Hepatocyte (in vitro differentiated cells): Measurements from ENCODE around the gene ZNF260. TPM values are rescaled to one million over a fixed set of nuclear protein-coding genes. Genes with fewer than 3 reads are reported as not detected.
"Not testable (repeated sequence)": the region's sequence is repeated elsewhere in the genome, so short reads cannot be mapped to it uniquely, and the experiment has no call there.

ENCODE experiments used
- DNase-seq: peaks from one replicate; pipeline ENCODE4 v3.0.0-alpha.2; 2016; ENCODE audit warnings: low spot score
- H2AFZ ChIP-seq: fragments of 200-600 bp; sonication (generic); 2 replicates; pipeline ENCODE4 v1.6.0; 2016; ENCODE audit warnings: antibody characterized with exemption, mild to moderate bottlenecking
- H3K27ac ChIP-seq: fragments of 200-600 bp; sonication (generic); 2 replicates; pipeline ENCODE4 v1.5.1; 2016; ENCODE audit warnings: mild to moderate bottlenecking
- H3K27me3 ChIP-seq: fragments of 200-600 bp; sonication (generic); 2 replicates; pipeline ENCODE4 v1.6.1; 2016
- H3K36me3 ChIP-seq: fragments of 200-600 bp; sonication (generic); replicated peaks from 2 replicates; pipeline ENCODE4 v1.5.1; 2016; ENCODE audit warnings: low read depth; ENCODE audit not compliant: insufficient read depth
- H3K4me1 ChIP-seq: fragments of 200-600 bp; sonication (generic); 2 replicates; pipeline ENCODE4 v1.5.1; 2016; ENCODE audit warnings: mild to moderate bottlenecking, moderate library complexity; ENCODE audit not compliant: insufficient read depth
- H3K4me2 ChIP-seq: fragments of 200-600 bp; sonication (generic); 2 replicates; pipeline ENCODE4 v1.6.0; 2016
- H3K4me3 ChIP-seq: fragments of 200-600 bp; sonication (generic); 2 replicates; pipeline ENCODE4 v1.5.1; 2016; ENCODE audit warnings: mild to moderate bottlenecking
- H3K79me2 ChIP-seq: fragments of 200-600 bp; sonication (generic); 2 replicates; pipeline ENCODE4 v1.6.0; 2017; ENCODE audit warnings: mild to moderate bottlenecking
- H3K9me2 ChIP-seq: fragments of 200-600 bp; sonication (generic); replicated peaks from 2 replicates; pipeline ENCODE4 v1.6.0; 2017; ENCODE audit warnings: mild to moderate bottlenecking; ENCODE audit not compliant: insufficient read depth
- H3K9me3 ChIP-seq: fragments of 200-600 bp; sonication (generic); 2 replicates; pipeline ENCODE4 v1.5.1; 2016; ENCODE audit warnings: low read depth, mild to moderate bottlenecking
- H4K20me1 ChIP-seq: fragments of 200-600 bp; sonication (generic); 2 replicates; pipeline ENCODE4 v1.6.0; 2016; ENCODE audit warnings: mild to moderate bottlenecking; ENCODE audit not compliant: insufficient read depth, poor library complexity, severe bottlenecking
- CTCF ChIP-seq: fragments of 200-600 bp; sonication (generic); IDR thresholded peaks from 2 replicates; pipeline ENCODE4 v1.5.1; 2016; ENCODE audit warnings: antibody characterized with exemption, mild to moderate bottlenecking; ENCODE audit not compliant: poor library complexity
- EZH2 ChIP-seq: fragments of 200-600 bp; sonication (generic); IDR thresholded peaks from 2 replicates; pipeline ENCODE4 v1.6.1; 2016; ENCODE audit warnings: antibody characterized with exemption, mild to moderate bottlenecking, borderline replicate concordance
- EZH2phosphoT487 ChIP-seq: fragments of 200-600 bp; sonication (generic); IDR thresholded peaks from one replicate; pipeline ENCODE4 v1.6.1; 2018; ENCODE audit warnings: antibody characterized with exemption, mild to moderate bottlenecking, low read depth, moderate library complexity; ENCODE audit not compliant: unreplicated experiment, severe bottlenecking
- WGBS: methylation state at CpG from one replicate; pipeline ENCODE4 v1.1.6; 2016; ENCODE audit warnings: low lambda C conversion rate; ENCODE audit errors: missing lambda C conversion rate; 5-methylcytosine and 5-hydroxymethylcytosine counted together
- polyA plus RNA-seq: library from polyadenylated mRNA; unstranded; fragments of >200 nt; fragmentation: Nextera tagmentation; extraction: Ambion mirVana; gene quantifications from 2 replicates; pipeline ENCODE4 v1.2.1, GENCODE V29; 2016
- total RNA-seq: library from RNA; depleted of rRNA; stranded (reverse); fragments of >200 nt; gene quantifications from 2 replicates; pipeline ENCODE4 v1.2.3, GENCODE V29; 2014

The ZNF260 gene
- total and polyA plus RNA-seq, 2 experiments from 2014 or later: 12.9 to 20.3 TPM

- H3K4me2 ChIP-seq, H3K27ac ChIP-seq, H3K4me1 ChIP-seq, H3K9me2 ChIP-seq, H3K4me3 ChIP-seq, H2AFZ ChIP-seq, H3K9me3 ChIP-seq, H3K36me3 ChIP-seq, H3K27me3 ChIP-seq, H4K20me1 ChIP-seq: not testable (repeated sequence)
- DNase-seq: peak; percentile 41
- H3K79me2 ChIP-seq: peaks cover 10% of the 10 kb centered on the region
- WGBS: 67% methylated on average over 18 of the region's 18 CpGs
- TF ChIP-seq CTCF: peak; percentile 38
Measured at GRCh38 chr19:36492689-36493453, 35.2 kb downstream of the ZNF260 start.

- not testable (repeated sequence) for H3K4me2 ChIP-seq, H4K20me1 ChIP-seq, DNase-seq, H3K36me3 ChIP-seq, H3K27me3 ChIP-seq, H3K9me2 ChIP-seq, H3K4me3 ChIP-seq, H3K9me3 ChIP-seq, H2AFZ ChIP-seq, H3K27ac ChIP-seq, H3K4me1 ChIP-seq
- WGBS: over 99% methylated on average over 21 of the region's 29 CpGs
- peaks cover 29% of the 10 kb centered on the region for H3K79me2 ChIP-seq
Measured at GRCh38 chr19:36490846-36491245, 37.2 kb downstream of the ZNF260 start.

GRCh38 chr19:36489920-36490415 lies 38.1 kb downstream of the ZNF260 start:
- Histone ChIP-seq H3K9me3 (no peaks in the 10 kb centered on the region), H3K4me1 (peaks cover 6% of the 10 kb centered on the region), H3K27me3 (no peaks in the 10 kb centered on the region), H3K27ac (peak overlapping the region; percentile 99), H2AFZ (peak overlapping the region; percentile 93), H3K4me2 (peak overlapping the region; percentile 87), H3K36me3 (no peaks in the 10 kb centered on the region), H3K9me2 (no peaks in the 10 kb centered on the region), H3K79me2 (peaks cover 38% of the 10 kb centered on the region), H4K20me1 (no peaks in the 10 kb centered on the region), H3K4me3 (peak overlapping the region; percentile 72)
- TF ChIP-seq CTCF (no peak), EZH2phosphoT487 (no peak), EZH2 (no peak)
- 18% methylated on average over 15 of the region's 15 CpGs for WGBS
- DNase-seq: peak; percentile 91

- Histone ChIP-seq H3K4me3 (peak within 1 kb of the TSS; percentile 72), H3K9me3 (no peaks in the 10 kb centered on the region), H3K36me3 (no peaks in the 10 kb centered on the region), H3K4me1 (peaks cover 6% of the 10 kb centered on the region), H3K27ac (peak within 1 kb of the TSS; percentile 99), H3K9me2 (no peaks in the 10 kb centered on the region), H3K79me2 (peaks cover 43% of the 10 kb centered on the region), H4K20me1 (no peaks in the 10 kb centered on the region), H3K4me2 (peak within 1 kb of the TSS; percentile 87), H2AFZ (peak within 1 kb of the TSS; percentile 93), H3K27me3 (no peaks in the 10 kb centered on the region)
- peak; percentile 97 for DNase-seq
- peak; percentile 13 for TF ChIP-seq CTCF
- no peak for TF ChIP-seq EZH2
- WGBS: under 1% methylated on average over 53 of the region's 53 CpGs
Measured at GRCh38 chr19:36489118-36489919, 38.8 kb downstream of the ZNF260 start, which contains the start of gene ZNF566. Gene ZNF566, minus strand, starts transcription at chr19:36489561. Its CDS starts 13,004 bp downstream, at chr19:36476557.
